ENCODE results near the gene SHQ1.

Gene SHQ1

GRCh38 chr3:72746430-72747411 is 101.5 kb downstream of the SHQ1 start:
- Histone ChIP-seq H3K36me3 (ENCODE audit: control insufficient read depth in 2 of 2, insufficient read depth in 1 of 2, low read length in 2 of 2) (peaks cover 0 to 4% of the 10 kb centered on the region in 2 experiments; a peak in 1 of 3 replicates), H3K4me1 (ENCODE audit: control insufficient read depth, insufficient read depth, low read length) (0 out of 2 replicates have a peak, but pooled peaks cover 2% of the 10 kb centered on the region), H3K4me3 (ENCODE audit: low read depth, low read length) (no peak overlapping the region), H3K9me3 (ENCODE audit: control insufficient read depth, insufficient read depth, low read depth, low read length) (no peaks in the 10 kb centered on the region), H3K27ac (ENCODE audit: extremely low read depth, low read depth, low read length) (no peak overlapping the region)
- POLR2A ChIA-PET: no interaction called here
- CTCF ChIA-PET: interaction anchor here (0.5 to 0.6 kb wide), 2 partner anchors 11 to 27 kb away, joined by 3 to 4 read pairs; no protein-coding TSS in a partner anchor
- TF ChIP-seq PRDM6 (tag by site-specific recombination; IDR thresholded peaks at IDR 0.05): peak; percentile 60; the same call in 1 of the 2 replicates
- TF ChIP-seq ZBTB44 (tag by site-specific recombination; IDR thresholded peaks at IDR 0.05): no peak

- Histone ChIP-seq H3K4me3 (ENCODE audit: low read depth, low read length) (no peak overlapping the region), H3K9me3 (ENCODE audit: control insufficient read depth, insufficient read depth, low read depth, low read length) (no peaks in the 10 kb centered on the region), H3K36me3 (ENCODE audit: control insufficient read depth in 2 of 2, insufficient read depth in 1 of 2, low read length in 2 of 2) (peaks cover 0 to 3% of the 10 kb centered on the region in 2 experiments; a peak in 1 of 3 replicates), H3K27ac (ENCODE audit: extremely low read depth, low read depth, low read length) (no peak overlapping the region), H3K4me1 (ENCODE audit: control insufficient read depth, insufficient read depth, low read length) (0 out of 2 replicates have a peak, but pooled peaks cover 2% of the 10 kb centered on the region)
- POLR2A ChIA-PET: no interaction called here
- CTCF ChIA-PET: no interaction called here
- TF ChIP-seq GFI1B (tag by site-specific recombination; IDR thresholded peaks at IDR 0.05): peak; percentile 31; the same call in 1 of the 2 replicates
- peak; percentile 36; the same call in 1 of the 2 replicates for TF ChIP-seq ZNF362 (tag by site-specific recombination; IDR thresholded peaks at IDR 0.05)
- TF ChIP-seq ZNF280C (tag by site-specific recombination; IDR thresholded peaks at IDR 0.05): no peak
- TF ChIP-seq ZNF292 (tag by site-specific recombination; IDR thresholded peaks at IDR 0.05; ENCODE audit: borderline replicate concordance, low read depth): no peak
- no peak for TF ChIP-seq ZNF24 (tag by site-specific recombination; IDR thresholded peaks at IDR 0.05)
- TF ChIP-seq ZSCAN5A (tag by site-specific recombination; IDR thresholded peaks at IDR 0.05): no peak
- no peak for TF ChIP-seq ZNF529 (tag by site-specific recombination; IDR thresholded peaks at IDR 0.05; ENCODE audit: insufficient replicate concordance)
- TF ChIP-seq ZNF600 (tag by site-specific recombination; IDR thresholded peaks at IDR 0.05): peak; percentile 63
- TF ChIP-seq ZNF654 (tag by site-specific recombination; IDR thresholded peaks at IDR 0.05; ENCODE audit: low read depth): no peak
- peak; percentile 26; the same call in 1 of the 2 replicates for TF ChIP-seq ZNF366 (tag by site-specific recombination; conservative IDR thresholded peaks at IDR 0.05)
- no peak for TF ChIP-seq ZXDB (tag by site-specific recombination; IDR thresholded peaks at IDR 0.05)
- no peak for TF ChIP-seq ZNF148 (tag by site-specific recombination; IDR thresholded peaks at IDR 0.05; ENCODE audit: borderline replicate concordance)
- no peak for TF ChIP-seq ZNF121 (tag by site-specific recombination; IDR thresholded peaks at IDR 0.05)
- no peak for TF ChIP-seq ZNF660 (tag by site-specific recombination; IDR thresholded peaks at IDR 0.05)
- TF ChIP-seq ZSCAN18 (tag by site-specific recombination; IDR thresholded peaks at IDR 0.05): no peak
Measured at GRCh38 chr3:72745146-72745999, 102.9 kb downstream of the SHQ1 start.

All from HEK293 (cell line).